T-helper 1 cell treated with Interleukin-12 subunit alpha and Interleukin-12 subunit beta and Interleukin-4 antibody, amounts not matched to agents 30 ng/mL and 1 ng/mL, for 36 hours (primary cell): ENCODE data around the gene TMEM218. TPM values are rescaled to one million over a fixed set of nuclear protein-coding genes. Genes with fewer than 3 reads are reported as not detected.
"Not testable (repeated sequence)": the region's sequence is repeated elsewhere in the genome, so short reads cannot be mapped to it uniquely, and the experiment has no call there.

Source experiments
- intact Hi-C: fragments of 100-400 bp; cut with micrococcal nuclease; formaldehyde crosslinking; loops from one replicate; pipeline ENCODE4 v1.15.1; 2024
- total RNA-seq: library from RNA; stranded (reverse); gene quantifications from 2 replicates; pipeline ENCODE4 v1.2.3, GENCODE V29; 2022

TMEM218 gene
- total RNA-seq, 1 donor from 2014 or later = 15.1 TPM

DNA sequence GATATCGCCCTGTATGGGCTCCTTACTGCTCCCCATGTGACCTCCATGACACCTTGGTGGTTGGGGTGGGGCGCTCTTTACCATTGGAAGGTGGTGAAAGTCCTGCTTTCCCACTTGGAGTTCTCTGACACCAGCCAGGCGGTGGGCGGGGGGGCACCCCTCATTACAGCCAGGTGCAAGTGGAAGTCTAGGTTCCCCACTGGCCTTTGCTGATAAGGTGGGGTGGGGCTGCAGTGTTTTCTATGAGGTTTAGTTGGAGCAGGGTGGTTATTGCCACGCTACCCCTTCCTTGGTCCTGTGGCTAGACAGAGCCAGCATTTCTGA lies 53.8 kb downstream of the TMEM218 start:
- intact Hi-C loops = no loop called here

DNA sequence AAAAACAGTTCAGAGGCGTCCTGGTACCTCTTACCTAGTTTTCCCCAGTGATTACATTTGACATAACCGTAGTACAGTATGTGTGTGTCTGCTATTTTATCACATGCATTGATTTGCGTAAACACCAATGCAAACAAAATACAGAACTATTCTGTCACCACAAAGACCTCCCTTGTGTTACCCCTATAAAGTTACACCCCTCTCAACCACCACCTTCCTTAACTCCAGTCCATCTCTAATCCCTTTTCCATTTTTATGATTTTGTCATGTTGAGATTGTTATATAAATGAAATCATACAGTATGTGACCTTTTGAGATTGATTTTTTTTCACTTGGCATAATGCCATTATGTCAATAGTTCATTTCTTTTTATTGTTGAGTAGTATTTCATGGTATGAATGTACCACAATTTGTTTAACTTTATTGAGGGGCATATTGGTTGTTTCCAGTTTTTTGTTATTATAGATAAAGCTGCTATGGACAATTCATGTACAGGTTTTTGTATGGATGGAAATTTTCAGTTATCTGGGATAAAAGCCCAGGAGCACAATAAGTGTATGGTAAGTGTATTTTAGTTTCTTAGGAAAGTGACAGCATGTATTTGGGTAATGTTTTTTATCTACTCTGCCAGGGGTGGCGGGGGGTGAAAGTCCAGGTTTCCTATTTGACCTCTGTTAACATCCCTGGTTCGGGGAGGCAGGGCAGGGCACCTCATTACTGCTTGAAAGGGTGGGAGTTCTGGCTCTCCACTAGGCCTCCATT lies 54.3 kb downstream of the TMEM218 start:
- intact Hi-C loops = no loop called here

DNA sequence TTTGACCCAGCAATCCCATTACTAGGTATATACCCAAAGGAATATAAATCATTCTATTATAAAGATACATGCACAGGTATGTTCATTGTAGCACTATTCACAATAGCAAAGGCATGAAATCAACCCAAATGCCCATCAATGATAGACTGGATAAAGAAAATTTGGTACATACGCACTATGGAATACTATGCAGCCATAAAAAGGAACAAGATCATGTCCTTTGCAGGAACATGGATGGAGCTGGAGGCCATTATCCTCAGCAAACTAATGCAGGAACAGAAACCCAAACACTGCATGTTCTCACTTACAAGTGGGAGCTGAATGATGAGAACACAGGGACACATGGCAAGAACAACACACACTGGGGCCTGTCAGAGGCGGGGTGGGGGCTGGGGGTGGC lies 55.3 kb downstream of the TMEM218 start:
- intact Hi-C loops = not testable (repeated sequence)

DNA sequence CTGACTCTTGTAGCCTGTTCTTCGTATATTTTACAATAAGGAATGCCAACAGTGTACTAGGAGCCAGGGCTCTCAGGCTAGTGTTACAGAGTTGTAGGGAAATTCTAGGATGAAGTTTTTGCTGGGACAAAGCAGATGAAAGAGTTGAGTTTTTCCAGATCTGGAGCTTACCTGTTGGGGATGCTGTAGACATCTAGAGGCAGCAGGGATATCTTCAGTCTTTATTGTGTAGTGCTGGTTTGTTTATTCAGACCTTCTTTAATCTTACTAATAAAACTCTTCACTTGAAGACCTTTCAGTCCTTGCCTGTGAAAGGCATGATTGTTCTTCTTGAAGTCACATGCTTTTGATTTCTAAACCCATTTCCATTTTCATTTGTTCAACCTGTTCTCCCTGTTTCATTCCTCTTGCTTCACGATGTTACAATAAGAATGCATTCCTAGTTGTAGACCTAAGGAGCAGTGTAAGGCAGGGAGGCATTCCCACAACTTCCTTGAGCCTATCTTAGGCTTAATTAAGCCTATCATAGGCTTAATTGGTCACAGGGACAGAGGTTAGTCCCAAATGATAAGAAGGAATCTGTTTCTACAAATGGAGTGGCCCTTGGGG lies 56.2 kb downstream of the TMEM218 start:
- intact Hi-C loops = no loop called here

DNA sequence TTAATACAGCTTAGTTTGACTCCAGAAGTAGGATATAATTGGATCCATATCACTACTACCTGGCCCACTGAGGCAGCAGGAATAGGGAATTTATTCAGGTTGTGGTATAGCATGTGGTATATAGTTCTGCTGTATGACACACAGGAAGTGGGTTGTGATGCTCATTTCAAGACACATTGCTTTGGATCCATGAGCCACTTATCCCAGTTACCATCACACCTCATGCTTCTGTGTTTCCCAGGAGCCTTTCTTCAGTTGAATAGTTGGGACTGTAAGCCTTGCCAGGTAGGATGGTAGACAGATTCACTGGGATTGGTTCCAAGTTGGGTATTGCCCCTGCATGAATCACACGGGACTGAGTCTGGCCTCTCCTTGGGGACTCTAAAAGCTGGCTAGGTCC lies 58.3 kb downstream of the TMEM218 start:
- intact Hi-C loops = no loop called here

DNA sequence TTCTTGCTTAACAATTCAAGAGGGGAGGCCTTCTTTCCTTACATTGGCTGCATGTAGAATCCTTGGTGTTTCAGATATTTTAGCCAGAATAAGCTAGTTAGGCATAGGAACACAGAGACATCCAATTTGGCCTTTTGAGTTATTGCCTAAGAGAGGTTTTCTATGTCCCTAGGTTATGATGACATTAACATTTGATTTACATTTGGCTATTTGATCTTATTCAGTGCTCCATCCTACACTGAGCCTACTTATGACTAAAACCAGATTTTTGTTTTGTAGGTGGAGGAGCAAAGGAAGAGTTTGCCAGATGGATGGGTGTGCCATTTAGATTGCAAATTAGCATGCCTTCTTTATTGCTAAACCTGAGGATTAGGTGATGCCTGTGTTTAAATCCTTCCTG lies 59.4 kb downstream of the TMEM218 start:
- intact Hi-C loops = no loop called here

DNA sequence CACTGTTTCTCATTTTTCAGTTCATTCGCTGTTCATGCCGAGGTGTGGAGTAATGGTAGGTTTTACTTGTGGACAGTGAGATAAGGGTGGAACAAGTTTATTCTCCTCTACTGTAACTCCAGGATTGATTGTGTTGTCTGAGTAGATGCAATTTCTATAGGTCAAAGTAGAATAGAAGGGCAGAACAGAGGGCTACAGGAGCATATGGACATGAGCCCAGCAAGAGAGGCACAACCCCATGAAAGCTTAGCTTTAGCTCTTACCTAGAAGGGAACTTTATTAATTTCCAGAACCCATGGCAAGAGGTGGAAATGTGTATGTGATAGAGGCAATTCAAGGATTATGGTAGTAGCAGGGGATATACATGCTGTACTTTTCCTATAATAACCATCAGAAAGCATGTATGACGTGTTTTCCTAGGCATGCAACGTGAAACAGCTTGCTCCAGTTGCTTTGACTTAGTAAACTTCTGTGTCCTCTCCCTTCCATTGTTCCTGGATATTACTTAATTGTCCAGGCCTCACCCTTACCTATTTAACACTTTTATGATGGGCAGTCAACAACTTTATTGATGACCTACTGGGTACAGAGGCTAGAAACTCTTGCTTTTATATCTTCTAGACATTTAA lies 62.1 kb downstream of the TMEM218 start:
- intact Hi-C loops = no loop called here

Other genes starting within 250 kb of the TMEM218 start
- gene ROBO3, start 246.2 kb downstream of the TMEM218 start, total RNA-seq = 4.6 and 5.6 TPM in 2 replicates
- not detected in 2 replicates for gene ROBO4, start 213.8 kb downstream of the TMEM218 start, total RNA-seq
- not detected in 2 replicates for gene HEPN1, start 192.4 kb downstream of the TMEM218 start, total RNA-seq
- not detected in 2 replicates for gene HEPACAM, start 175.6 kb downstream of the TMEM218 start, total RNA-seq
- 3.9 and 4.2 TPM in 2 replicates for gene CCDC15, start 157.4 kb downstream of the TMEM218 start, total RNA-seq
- 0.15 and 0.29 TPM in 2 replicates for gene SLC37A2, start 48.3 kb downstream of the TMEM218 start, total RNA-seq
- gene PKNOX2, start 53.1 kb upstream of the TMEM218 start, total RNA-seq = not detected in 2 replicates